GM12878 (cell line): ENCODE results near the gene KLF11. TPM values are rescaled to one million over a fixed set of nuclear protein-coding genes. Genes with fewer than 3 reads are reported as not detected.

Experiments used
- ATAC-seq: fragments of 200-7000 bp; cut with Tn5 transposase; 3 replicates; pipeline ENCODE4 v1.9.1; 2020; ENCODE audit warnings: mild to moderate bottlenecking, moderate library complexity
- BruUV-seq: library from RNA; stranded (reverse); fragments of 400-500 nt; replicated peaks from 2 replicates; lab custom pipeline; 2021; lab: Mats Ljungman, UMichigan
- CTCF ChIA-PET: fragments of 300-600 bp; sonication (Branson Sonifier 250); formaldehyde crosslinking; extraction: SDS; loops from one replicate; lab custom pipeline; 2021; ENCODE audit warnings: inconsistent platforms; lab: Yijun Ruan, JAX
- POLR2A ChIA-PET: fragments of 350-600 bp; formaldehyde crosslinking; extraction: SDS; loops from one replicate; lab custom pipeline; 2021; ENCODE audit warnings: inconsistent platforms; lab: Charles Lee
- RAD21 ChIA-PET: fragments of 300-600 bp; sonication (Branson Sonifier 250); formaldehyde crosslinking; loops from one replicate; lab custom pipeline; 2023; ENCODE audit warnings: antibody characterized with exemption; ENCODE audit not compliant: unreplicated experiment; lab: Charles Lee
- SMC1A ChIA-PET: fragments of 300-600 bp; sonication (Branson Sonifier 250); formaldehyde crosslinking; loops from one replicate; lab custom pipeline; 2023; ENCODE audit not compliant: unreplicated experiment, uncharacterized antibody; lab: Charles Lee
- DNase-seq: peaks from one replicate; pipeline ENCODE4 v3.0.0-alpha.2; 2011; ENCODE audit warnings: low read depth, low spot score
- FAIRE-seq: peaks from 3 replicates; lab custom pipeline; 2011; peaks lifted over from hg19 to GRCh38; lab: Jason Lieb, UNC
- H2AFZ ChIP-seq: 2 replicates; pipeline ENCODE4 v1.6.0; 2011; ENCODE audit warnings: low read depth, low read length, control low read depth; ENCODE audit not compliant: control insufficient read depth
- H3K27ac ChIP-seq: 2 replicates; pipeline ENCODE4 v1.5.1; 2011; ENCODE audit warnings: control low read depth; ENCODE audit not compliant: control insufficient read depth, insufficient read depth
- H3K27me3 ChIP-seq, 2 experiments: replicated peaks in 1 of 2; 2 replicates each; pipeline versions ENCODE4 v1.6.0 to v1.6.1; 2011; ENCODE audit warnings: low read length in 1 of 2; ENCODE audit not compliant: control insufficient read depth in 2 of 2, insufficient read depth in 2 of 2
- H3K36me3 ChIP-seq, 2 experiments: 2 replicates each; pipeline ENCODE4 v1.5.1; 2011; ENCODE audit warnings: low read length in 1 of 2; ENCODE audit not compliant: control insufficient read depth in 2 of 2, insufficient read depth in 2 of 2
- H3K4me1 ChIP-seq: 2 replicates; pipeline ENCODE4 v1.6.1; 2011; ENCODE audit warnings: mild to moderate bottlenecking, low read length, moderate library complexity, mixed read lengths; ENCODE audit not compliant: control insufficient read depth, insufficient read depth
- H3K4me2 ChIP-seq: 2 replicates; pipeline ENCODE4 v1.6.0; 2011; ENCODE audit warnings: control low read depth; ENCODE audit not compliant: control insufficient read depth, insufficient read depth
- H3K4me3 ChIP-seq: fragments of 200-600 bp; sonication (generic); 2 replicates; pipeline ENCODE4 v1.5.1; 2016
- H3K79me2 ChIP-seq: 2 replicates; pipeline ENCODE4 v1.6.0; 2011; ENCODE audit warnings: low read length; ENCODE audit not compliant: control insufficient read depth, insufficient read depth
- H3K9ac ChIP-seq: 2 replicates; pipeline ENCODE4 v1.8.0; 2011; ENCODE audit warnings: low read length, control low read depth, mixed read lengths; ENCODE audit not compliant: control insufficient read depth, insufficient read depth
- H3K9me3 ChIP-seq: replicated peaks from 3 replicates; pipeline ENCODE4 v1.5.1; 2011; ENCODE audit warnings: mild to moderate bottlenecking, low read length; ENCODE audit not compliant: control insufficient read depth, insufficient read depth
- H4K20me1 ChIP-seq: 2 replicates; pipeline ENCODE4 v1.6.0; 2011; ENCODE audit not compliant: control insufficient read depth, insufficient read depth
- BMI1 ChIP-seq: fragments of 450-650 bp; IDR thresholded peaks from 2 replicates; pipeline ENCODE4 v1.6.1; 2016; ENCODE audit warnings: mild to moderate bottlenecking, moderate library complexity, borderline replicate concordance
- CHD1 ChIP-seq: IDR thresholded peaks from 2 replicates; pipeline ENCODE4 v1.6.1; 2012; ENCODE audit warnings: low read depth, low read length, improper control_type of control experiment
- CREB1 ChIP-seq: IDR thresholded peaks from 2 replicates; pipeline ENCODE4 v1.6.1; 2012; ENCODE audit warnings: low read depth, mild to moderate bottlenecking, inconsistent platforms
- E2F4 ChIP-seq: IDR thresholded peaks from 2 replicates; pipeline ENCODE4 v1.6.1; 2012; ENCODE audit warnings: low read depth, low read length, improper control_type of control experiment
- EED ChIP-seq: sonication (generic); IDR thresholded peaks from 2 replicates; pipeline ENCODE4 v1.6.1; 2016; ENCODE audit warnings: antibody characterized with exemption, low read depth
- FOS ChIP-seq: IDR thresholded peaks from 3 replicates; pipeline ENCODE4 v1.6.1; 2011; ENCODE audit warnings: borderline replicate concordance; ENCODE audit not compliant: insufficient read length; ENCODE audit errors: extremely low read depth
- IKZF2 ChIP-seq, 2 experiments: fragments of 450-650 bp; IDR thresholded peaks; 2 replicates each; pipeline ENCODE4 v1.6.1; 2017; ENCODE audit warnings: mild to moderate bottlenecking in 2 of 2, moderate library complexity in 2 of 2
- IRF3 ChIP-seq: fragments of 450-650 bp; IDR thresholded peaks from 2 replicates; pipeline ENCODE4 v1.6.1; 2014; ENCODE audit warnings: mild to moderate bottlenecking
- SRF ChIP-seq, 2 experiments: IDR thresholded peaks; 2 replicates each; pipeline ENCODE4 v1.6.1; 2011; ENCODE audit warnings: low read depth in 2 of 2, low read length in 2 of 2, mild to moderate bottlenecking in 1 of 2, moderate library complexity in 1 of 2
- TBL1XR1 ChIP-seq: IDR thresholded peaks from 2 replicates; pipeline ENCODE4 v1.6.1; 2012; ENCODE audit warnings: low read depth, low read length, improper control_type of control experiment
- USF1 ChIP-seq: IDR thresholded peaks from 2 replicates; pipeline ENCODE4 v1.6.1; 2011; ENCODE audit warnings: borderline replicate concordance, low read depth, mild to moderate bottlenecking, moderate library complexity, mixed read lengths, low read length; ENCODE audit not compliant: insufficient read depth; ENCODE audit errors: extremely low read length
- ZNF24 ChIP-seq: fragments of 450-650 bp; IDR thresholded peaks from 2 replicates; pipeline ENCODE4 v1.6.1; 2017; ENCODE audit warnings: antibody characterized with exemption, mild to moderate bottlenecking
- ZNF622 ChIP-seq: fragments of 450-650 bp; IDR thresholded peaks from 2 replicates; pipeline ENCODE4 v1.6.1; 2017; ENCODE audit warnings: mild to moderate bottlenecking, inconsistent platforms
- ZZZ3 ChIP-seq: IDR thresholded peaks from 2 replicates; pipeline ENCODE4 v1.6.1; 2011; ENCODE audit warnings: low read depth; ENCODE audit not compliant: control insufficient read depth, insufficient read length
- WGBS: methylation state at CpG from one replicate; pipeline ENCODE4 v1.1.6; 2016; ENCODE audit warnings: low lambda C conversion rate; ENCODE audit not compliant: insufficient replicate concordance, insufficient coverage; ENCODE audit errors: missing lambda C conversion rate; 5-methylcytosine and 5-hydroxymethylcytosine counted together
- in situ Hi-C: fragments of 300-500 bp; cut with MboI; formaldehyde crosslinking; loops from 9 replicates; pipeline ENCODE4 v1.14.3; 2018; ENCODE audit warnings: mixed read lengths
- intact Hi-C: fragments of 100-400 bp; cut with micrococcal nuclease; formaldehyde crosslinking; loops from one replicate; pipeline ENCODE4 v1.14.2; 2022; ENCODE audit not compliant: unreplicated experiment
- polyA plus RNA-seq, 11 experiments: library from polyadenylated mRNA; depleted of rRNA in 4 of 11; unstranded in 6 of 11; stranded (reverse) in 5 of 11; fragments of >200 nt; fragmentation: Nextera tagmentation in 4 of 11; fragmentation: Illumina TruSeq in 1 of 11; extraction: Ambion mirVana in 4 of 11; extraction: Trizol in 1 of 11; gene quantifications; 1 replicate in 1 of 11; 2 replicates in 10 of 11; pipeline versions ENCODE4 v1.2.1 to v1.2.3, GENCODE V29; 2011 to 2016; ENCODE audit warnings: inconsistent platforms in 2 of 11, missing spikeins in 2 of 11, low read depth in 1 of 11
- total RNA-seq, 4 experiments: library from RNA; depleted of rRNA in 3 of 4; stranded (reverse); fragments of >200 nt in 3 of 4; fragmentation: Illumina TruSeq in 1 of 4; extraction: Trizol in 1 of 4; gene quantifications; 2 replicates each; pipeline versions ENCODE4 v1.2.1 to v1.2.3, GENCODE V29; 2013 to 2021
- TF ChIP-seq, protein P1 (sequence below): IDR thresholded peaks from 2 replicates; pipeline ENCODE4 v1.6.1; 2011; ENCODE audit warnings: mild to moderate bottlenecking, low read depth, low read length, moderate library complexity; ENCODE audit not compliant: insufficient replicate concordance
- TF ChIP-seq, protein P2 (sequence below): fragments of 450-650 bp; formaldehyde crosslinking; IDR thresholded peaks from 2 replicates; pipeline ENCODE4 v1.5.0; 2022; ENCODE audit warnings: mild to moderate bottlenecking, missing genetic modification characterization

KLF11 gene
- total and polyA plus RNA-seq, 10 of the 15 experiments (the other 5 are each of a cell fraction or from before 2014, with no cell fraction given), result 0.03 to 0.54 (median 0.14) TPM; not detected in 1

- FAIRE-seq (no peak), ATAC-seq (peak; percentile 12; the same call in 1 of the 3 replicates), DNase-seq (no peak)
- H2AFZ ChIP-seq, result no peak overlapping the region
- H3K27me3 ChIP-seq, result no peaks in the 10 kb centered on the region
- no peak overlapping the region for H3K9ac ChIP-seq
- BruUV-seq, result no TSS peak
- no peak overlapping the region for H3K27ac ChIP-seq
- H3K79me2 ChIP-seq, result no peaks in the 10 kb centered on the region
- H3K4me3 ChIP-seq, result no peak overlapping the region
- intact Hi-C loops, result no loop called here
- H3K9me3 ChIP-seq, result no peaks in the 10 kb centered on the region
- CTCF ChIA-PET, result interaction anchor here (1.1 to 1.3 kb wide), 3 partner anchors 11 to 77 kb away, joined by 3 to 6 read pairs (median 3); no protein-coding TSS in a partner anchor
- H3K36me3 ChIP-seq, result no peaks in the 10 kb centered on the region
- SMC1A ChIA-PET, result interaction anchor here (0.9 to 1.2 kb wide), 3 partner anchors 10 to 77 kb away, joined by 3 read pairs; no protein-coding TSS in a partner anchor
- 55% methylated on average over 9 of the region's 9 CpGs for WGBS
- in situ Hi-C loops, result no loop called here
- no peaks in the 10 kb centered on the region for H4K20me1 ChIP-seq
- RAD21 ChIA-PET, result interaction anchor here (1.0 kb wide), 1 partner anchor 11 kb away, joined by 3 read pairs; no protein-coding TSS in a partner anchor
- no peaks in the 10 kb centered on the region for H3K4me1 ChIP-seq
- POLR2A ChIA-PET, result interaction anchor here (0.6 kb wide), 1 partner anchor 705 kb away, joined by 3 read pairs; no protein-coding TSS in a partner anchor
- no peak overlapping the region for H3K4me2 ChIP-seq
- TF ChIP-seq ZNF622 (no peak), EED (no peak), BMI1 (no peak), E2F4 (no peak), CREB1 (no peak), CHD1 (no peak), ZNF24 (no peak), IRF3 (no peak), TBL1XR1 (no peak), USF1 (no peak), ZZZ3 (no peak), SRF (IDR thresholded peaks at IDR 0.05; ENCODE audit: low read depth in 2 of 2, low read length in 2 of 2) (no peak), FOS (no peak), IKZF2 (IDR thresholded peaks at IDR 0.05) (no peak)
- TF ChIP-seq, protein P1, sequence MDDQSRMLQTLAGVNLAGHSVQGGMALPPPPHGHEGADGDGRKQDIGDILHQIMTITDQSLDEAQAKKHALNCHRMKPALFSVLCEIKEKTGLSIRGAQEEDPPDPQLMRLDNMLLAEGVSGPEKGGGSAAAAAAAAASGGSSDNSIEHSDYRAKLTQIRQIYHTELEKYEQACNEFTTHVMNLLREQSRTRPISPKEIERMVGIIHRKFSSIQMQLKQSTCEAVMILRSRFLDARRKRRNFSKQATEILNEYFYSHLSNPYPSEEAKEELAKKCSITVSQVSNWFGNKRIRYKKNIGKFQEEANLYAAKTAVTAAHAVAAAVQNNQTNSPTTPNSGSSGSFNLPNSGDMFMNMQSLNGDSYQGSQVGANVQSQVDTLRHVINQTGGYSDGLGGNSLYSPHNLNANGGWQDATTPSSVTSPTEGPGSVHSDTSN, result no peak
- TF ChIP-seq, protein P2, sequence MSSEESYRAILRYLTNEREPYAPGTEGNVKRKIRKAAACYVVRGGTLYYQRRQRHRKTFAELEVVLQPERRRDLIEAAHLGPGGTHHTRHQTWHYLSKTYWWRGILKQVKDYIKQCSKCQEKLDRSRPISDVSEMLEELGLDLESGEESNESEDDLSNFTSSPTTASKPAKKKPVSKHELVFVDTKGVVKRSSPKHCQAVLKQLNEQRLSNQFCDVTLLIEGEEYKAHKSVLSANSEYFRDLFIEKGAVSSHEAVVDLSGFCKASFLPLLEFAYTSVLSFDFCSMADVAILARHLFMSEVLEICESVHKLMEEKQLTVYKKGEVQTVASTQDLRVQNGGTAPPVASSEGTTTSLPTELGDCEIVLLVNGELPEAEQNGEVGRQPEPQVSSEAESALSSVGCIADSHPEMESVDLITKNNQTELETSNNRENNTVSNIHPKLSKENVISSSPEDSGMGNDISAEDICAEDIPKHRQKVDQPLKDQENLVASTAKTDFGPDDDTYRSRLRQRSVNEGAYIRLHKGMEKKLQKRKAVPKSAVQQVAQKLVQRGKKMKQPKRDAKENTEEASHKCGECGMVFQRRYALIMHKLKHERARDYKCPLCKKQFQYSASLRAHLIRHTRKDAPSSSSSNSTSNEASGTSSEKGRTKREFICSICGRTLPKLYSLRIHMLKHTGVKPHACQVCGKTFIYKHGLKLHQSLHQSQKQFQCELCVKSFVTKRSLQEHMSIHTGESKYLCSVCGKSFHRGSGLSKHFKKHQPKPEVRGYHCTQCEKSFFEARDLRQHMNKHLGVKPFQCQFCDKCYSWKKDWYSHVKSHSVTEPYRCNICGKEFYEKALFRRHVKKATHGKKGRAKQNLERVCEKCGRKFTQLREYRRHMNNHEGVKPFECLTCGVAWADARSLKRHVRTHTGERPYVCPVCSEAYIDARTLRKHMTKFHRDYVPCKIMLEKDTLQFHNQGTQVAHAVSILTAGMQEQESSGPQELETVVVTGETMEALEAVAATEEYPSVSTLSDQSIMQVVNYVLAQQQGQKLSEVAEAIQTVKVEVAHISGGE (CRISPR knock-in tag), result no peak
Observed at GRCh38 chr2:10061221-10061925, 18.0 kb downstream of the KLF11 start.
